OCI-LY1 (cell line): ENCODE data around the gene KRTAP5-4.

Experiments
- EZH2 ChIP-seq: fragments of 200-600 bp; sonication (generic), shearing (Covaris generic); IDR thresholded peaks from 2 replicates; pipeline ENCODE4 v1.8.0; 2017; ENCODE audit warnings: borderline replicate concordance, mixed run types, mild to moderate bottlenecking, antibody characterized with exemption, low read length, moderate library complexity, mixed read lengths
- TF ChIP-seq, protein P1 (sequence below): fragments of 200-600 bp; sonication (generic), shearing (Covaris generic); IDR thresholded peaks from 2 replicates; pipeline ENCODE4 v1.5.1; 2017; ENCODE audit warnings: mild to moderate bottlenecking, antibody characterized with exemption, low read length, moderate library complexity, mixed read lengths

- TF ChIP-seq, protein P1, sequence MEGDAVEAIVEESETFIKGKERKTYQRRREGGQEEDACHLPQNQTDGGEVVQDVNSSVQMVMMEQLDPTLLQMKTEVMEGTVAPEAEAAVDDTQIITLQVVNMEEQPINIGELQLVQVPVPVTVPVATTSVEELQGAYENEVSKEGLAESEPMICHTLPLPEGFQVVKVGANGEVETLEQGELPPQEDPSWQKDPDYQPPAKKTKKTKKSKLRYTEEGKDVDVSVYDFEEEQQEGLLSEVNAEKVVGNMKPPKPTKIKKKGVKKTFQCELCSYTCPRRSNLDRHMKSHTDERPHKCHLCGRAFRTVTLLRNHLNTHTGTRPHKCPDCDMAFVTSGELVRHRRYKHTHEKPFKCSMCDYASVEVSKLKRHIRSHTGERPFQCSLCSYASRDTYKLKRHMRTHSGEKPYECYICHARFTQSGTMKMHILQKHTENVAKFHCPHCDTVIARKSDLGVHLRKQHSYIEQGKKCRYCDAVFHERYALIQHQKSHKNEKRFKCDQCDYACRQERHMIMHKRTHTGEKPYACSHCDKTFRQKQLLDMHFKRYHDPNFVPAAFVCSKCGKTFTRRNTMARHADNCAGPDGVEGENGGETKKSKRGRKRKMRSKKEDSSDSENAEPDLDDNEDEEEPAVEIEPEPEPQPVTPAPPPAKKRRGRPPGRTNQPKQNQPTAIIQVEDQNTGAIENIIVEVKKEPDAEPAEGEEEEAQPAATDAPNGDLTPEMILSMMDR, result no peak
- no peak for TF ChIP-seq EZH2
These were observed 47.1 kb upstream of the KRTAP5-4 start for GRCh38 chr11:1668911-1669473.
